GM18907 (cell line): ENCODE data around the gene MS4A14.
A peak's percentile ranks its signal among the peaks of the same experiment; 100 is the strongest.
"Not testable (repeated sequence)": the region's sequence is repeated elsewhere in the genome, so short reads cannot be mapped to it uniquely, and the experiment has no call there.

ENCODE experiments used
- ATAC-seq: cut with Tn5 transposase; IDR thresholded peaks from one replicate; pipeline ENCODE4 v1.9.1; 2021; ENCODE audit warnings: mild to moderate bottlenecking, moderate library complexity; ENCODE audit not compliant: unreplicated experiment

Gene MS4A14, protein sequence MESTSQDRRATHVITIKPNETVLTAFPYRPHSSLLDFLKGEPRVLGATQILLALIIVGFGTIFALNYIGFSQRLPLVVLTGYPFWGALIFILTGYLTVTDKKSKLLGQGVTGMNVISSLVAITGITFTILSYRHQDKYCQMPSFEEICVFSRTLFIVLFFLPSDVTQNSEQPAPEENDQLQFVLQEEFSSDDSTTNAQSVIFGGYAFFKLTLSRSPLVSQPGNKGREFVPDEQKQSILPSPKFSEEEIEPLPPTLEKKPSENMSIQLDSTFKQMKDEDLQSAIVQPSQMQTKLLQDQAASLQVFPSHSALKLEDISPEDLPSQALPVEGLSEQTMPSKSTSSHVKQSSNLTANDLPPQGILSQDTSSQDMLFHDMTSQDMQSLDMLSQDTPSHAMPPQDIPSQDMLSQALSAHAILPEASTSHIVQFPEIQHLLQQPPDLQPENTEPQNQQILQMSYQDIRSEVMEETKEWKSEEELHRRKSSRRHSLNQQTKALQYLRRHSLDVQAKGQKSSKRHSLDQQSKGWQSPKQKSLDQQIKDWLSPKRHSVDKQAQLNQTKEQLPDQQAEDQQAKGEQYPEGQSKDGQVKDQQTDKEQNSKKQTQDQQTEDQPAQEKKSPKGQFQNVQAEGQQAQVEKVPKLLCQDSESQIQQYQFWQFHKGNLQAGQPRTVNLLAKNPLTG

DNA sequence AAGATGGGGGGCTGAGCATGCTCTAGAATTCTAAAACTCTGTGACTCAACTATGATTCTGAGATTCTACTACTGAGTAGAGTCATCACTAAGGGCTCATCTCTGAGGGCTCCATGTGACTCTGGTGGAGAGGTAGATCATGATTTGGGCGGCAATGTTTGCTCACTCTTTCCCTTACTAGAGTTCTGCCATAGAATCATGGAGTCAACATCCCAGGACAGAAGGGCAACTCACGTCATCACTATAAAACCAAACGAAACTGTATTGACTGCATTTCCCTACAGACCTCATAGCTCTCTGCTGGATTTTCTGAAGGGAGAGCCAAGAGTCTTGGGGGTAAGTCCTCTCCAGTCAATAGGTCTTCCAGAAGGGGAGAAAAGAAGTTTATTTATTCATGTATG, at the start of gene MS4A14:
Gene MS4A14 (plus strand): TSS at position 78 of the 400 bp plus-strand sequence. CDS start 120 bp downstream, at position 198.
- no peak for ATAC-seq

- ATAC-seq = no peak
These were observed 49.0 kb upstream of the MS4A14 start for GRCh38 chr11:60347084-60347797.

DNA sequence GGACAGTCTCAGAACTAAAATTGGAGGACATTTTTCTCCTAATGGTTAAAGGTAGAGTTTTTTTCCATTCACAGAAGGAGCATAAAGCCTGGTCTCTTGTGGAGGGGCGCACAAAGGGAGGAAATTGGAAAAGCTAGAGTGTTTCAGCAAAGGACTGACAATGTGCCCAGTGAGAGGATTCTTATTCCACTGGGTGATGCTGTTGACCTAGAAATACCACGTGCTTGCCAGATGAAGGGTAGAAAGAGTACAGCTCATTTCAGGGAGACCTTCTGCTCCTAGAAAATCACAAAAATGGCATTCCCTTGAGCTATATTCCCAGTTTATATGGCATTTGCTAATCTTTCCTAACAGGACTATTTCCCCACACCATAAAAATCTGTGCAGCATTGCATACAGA, 48.1 kb upstream of the MS4A14 start:
- no peak for ATAC-seq

GRCh38 chr11:60349990-60350389, 46.3 kb upstream of the MS4A14 start:
- ATAC-seq = no peak

GRCh38 chr11:60357771-60358170, 38.5 kb upstream of the MS4A14 start:
- ATAC-seq = no peak

DNA sequence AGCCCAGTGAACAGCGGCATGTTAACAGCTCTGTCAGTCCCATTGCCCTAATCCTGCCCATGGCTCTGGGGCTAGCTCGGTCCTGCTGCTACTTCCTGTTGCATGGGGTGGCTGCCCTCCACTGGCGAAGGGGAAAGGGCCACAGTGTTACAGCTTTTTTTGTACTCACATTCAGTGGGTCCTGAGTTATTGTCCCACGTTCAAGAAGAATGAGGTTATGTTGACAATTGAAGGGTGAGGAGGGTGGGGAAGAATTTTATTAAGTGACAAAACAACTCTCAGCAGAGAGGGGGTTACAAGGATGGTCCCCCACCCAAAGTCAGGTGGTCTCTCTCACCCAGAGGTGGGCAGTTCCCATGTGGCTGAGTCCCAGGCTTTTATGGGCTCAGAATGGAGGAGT, 35.6 kb upstream of the MS4A14 start:
- no peak for ATAC-seq

- no peak for ATAC-seq
These were observed 34.0 kb upstream of the MS4A14 start for GRCh38 chr11:60362241-60362640.

GRCh38 chr11:60363542-60364470, 32.5 kb upstream of the MS4A14 start:
- ATAC-seq = peak; percentile 64

GRCh38 chr11:60366262-60366904, 29.9 kb upstream of the MS4A14 start:
- ATAC-seq = not testable (repeated sequence)

DNA sequence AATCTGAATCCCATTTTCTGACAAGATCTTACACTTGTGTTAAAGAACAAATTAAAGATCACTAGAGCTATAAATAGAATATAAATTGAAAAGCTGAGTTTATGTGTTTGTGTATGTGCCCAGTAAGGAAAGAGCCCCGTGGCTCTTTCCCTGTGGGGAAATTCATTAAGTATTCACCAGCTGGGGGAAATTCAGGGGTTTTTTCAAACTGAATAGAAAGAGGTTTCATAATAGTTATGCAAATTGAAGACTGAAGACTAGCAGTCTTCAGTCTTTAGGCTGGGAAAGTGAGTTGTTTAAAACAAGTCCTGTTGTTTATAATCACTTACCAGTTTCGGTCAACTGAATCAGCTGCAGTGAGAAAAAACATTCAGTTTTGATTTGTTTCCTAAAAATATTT, 29.2 kb upstream of the MS4A14 start:
- peak; percentile 84 for ATAC-seq

GRCh38 chr11:60367896-60368295, 28.4 kb upstream of the MS4A14 start:
- no peak for ATAC-seq

- no peak for ATAC-seq
These were observed 25.9 kb upstream of the MS4A14 start for GRCh38 chr11:60370252-60370810.

- no peak for ATAC-seq
These were observed 25.4 kb upstream of the MS4A14 start for GRCh38 chr11:60370811-60371298.

DNA sequence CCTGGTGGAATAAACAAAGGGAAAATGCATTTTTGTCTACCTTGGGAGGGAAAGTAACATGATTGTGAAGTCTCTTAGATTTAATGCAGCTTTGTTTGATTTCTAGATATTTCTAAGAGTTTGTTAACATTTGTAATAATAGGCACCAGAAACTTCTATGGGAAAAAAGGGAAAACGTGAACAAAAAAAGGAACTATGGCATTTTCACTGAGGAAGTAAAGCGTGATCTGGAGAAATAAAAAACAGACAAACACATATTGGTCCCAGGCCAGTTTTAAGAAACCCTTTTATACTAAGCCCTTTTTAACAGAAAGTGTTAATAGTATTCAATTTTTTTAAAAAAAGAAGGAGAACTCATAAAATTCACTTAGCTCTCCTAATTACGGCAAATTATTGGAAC, 24.9 kb upstream of the MS4A14 start:
- ATAC-seq = no peak

DNA sequence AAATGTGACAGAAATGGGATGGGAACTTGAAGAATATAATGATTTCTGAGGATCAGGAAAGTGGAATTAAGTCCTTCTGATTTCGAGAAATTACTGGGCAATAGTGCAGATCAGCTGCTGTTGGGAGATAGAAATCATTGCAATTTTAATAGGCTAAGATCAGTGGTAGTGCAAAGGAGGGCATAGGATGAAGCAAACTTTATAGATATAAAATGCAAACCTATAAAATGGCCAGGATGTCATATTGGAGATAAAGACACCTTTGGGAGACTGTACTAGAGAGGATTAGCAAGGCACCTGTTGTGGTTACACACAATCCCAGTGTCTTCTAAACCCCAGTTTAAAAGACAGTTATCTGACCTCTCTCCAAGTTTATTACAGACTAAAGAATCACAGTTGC, 24.4 kb upstream of the MS4A14 start:
- ATAC-seq = no peak

DNA sequence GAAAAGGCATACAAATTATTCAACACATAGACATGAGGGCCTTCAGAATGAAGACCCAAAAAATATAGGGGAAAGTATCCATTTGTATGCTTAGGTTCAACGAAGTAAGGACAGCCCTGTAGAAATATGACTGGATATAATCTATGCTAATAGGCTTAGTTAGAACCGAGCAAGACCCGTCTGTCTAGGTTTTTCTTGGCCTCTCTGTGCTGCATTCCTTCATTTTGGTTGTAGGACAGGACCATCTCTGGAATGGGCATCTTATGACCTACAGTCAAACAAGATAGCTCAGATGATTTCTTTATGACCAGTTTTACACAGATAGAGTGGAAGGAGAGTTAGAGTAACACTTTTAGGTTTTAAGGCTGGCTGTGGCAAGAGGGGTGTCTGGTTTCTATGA, 23.5 kb upstream of the MS4A14 start:
- ATAC-seq = no peak

GRCh38 chr11:60375316-60375715, 20.9 kb upstream of the MS4A14 start:
- ATAC-seq = no peak

- ATAC-seq = no peak
These were observed 19.7 kb upstream of the MS4A14 start for GRCh38 chr11:60376601-60377000.

- peak; percentile 52 for ATAC-seq
These were observed 18.7 kb upstream of the MS4A14 start for GRCh38 chr11:60377401-60378136.
